GM10266 (cell line): Measurements from ENCODE around the gene TNFAIP8.

ENCODE experiments used
- DNase-seq: peaks from one replicate; pipeline ENCODE4 v3.0.0; 2012; ENCODE audit errors: extremely low spot score
- TF ChIP-seq, protein P1 (sequence below): IDR thresholded peaks from 2 replicates; pipeline ENCODE4 v1.5.1; 2012; ENCODE audit warnings: mild to moderate bottlenecking, low read depth; ENCODE audit not compliant: control insufficient read depth, insufficient read depth; ENCODE audit errors: missing control alignments

Gene TNFAIP8

GRCh38 chr5:119402555-119402954, 46.7 kb downstream of the TNFAIP8 start:
- DNase-seq, result no peak
- TF ChIP-seq, protein P1, sequence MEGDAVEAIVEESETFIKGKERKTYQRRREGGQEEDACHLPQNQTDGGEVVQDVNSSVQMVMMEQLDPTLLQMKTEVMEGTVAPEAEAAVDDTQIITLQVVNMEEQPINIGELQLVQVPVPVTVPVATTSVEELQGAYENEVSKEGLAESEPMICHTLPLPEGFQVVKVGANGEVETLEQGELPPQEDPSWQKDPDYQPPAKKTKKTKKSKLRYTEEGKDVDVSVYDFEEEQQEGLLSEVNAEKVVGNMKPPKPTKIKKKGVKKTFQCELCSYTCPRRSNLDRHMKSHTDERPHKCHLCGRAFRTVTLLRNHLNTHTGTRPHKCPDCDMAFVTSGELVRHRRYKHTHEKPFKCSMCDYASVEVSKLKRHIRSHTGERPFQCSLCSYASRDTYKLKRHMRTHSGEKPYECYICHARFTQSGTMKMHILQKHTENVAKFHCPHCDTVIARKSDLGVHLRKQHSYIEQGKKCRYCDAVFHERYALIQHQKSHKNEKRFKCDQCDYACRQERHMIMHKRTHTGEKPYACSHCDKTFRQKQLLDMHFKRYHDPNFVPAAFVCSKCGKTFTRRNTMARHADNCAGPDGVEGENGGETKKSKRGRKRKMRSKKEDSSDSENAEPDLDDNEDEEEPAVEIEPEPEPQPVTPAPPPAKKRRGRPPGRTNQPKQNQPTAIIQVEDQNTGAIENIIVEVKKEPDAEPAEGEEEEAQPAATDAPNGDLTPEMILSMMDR, result no peak

GRCh38 chr5:119404033-119404432, 48.2 kb downstream of the TNFAIP8 start:
- TF ChIP-seq, protein P1, result no peak
- DNase-seq, result no peak

- TF ChIP-seq, protein P1, result no peak
- no peak for DNase-seq
These were observed 49.6 kb downstream of the TNFAIP8 start for GRCh38 chr5:119405419-119405818.

GRCh38 chr5:119406551-119407110, 50.8 kb downstream of the TNFAIP8 start:
- TF ChIP-seq, protein P1, result no peak
- no peak for DNase-seq

DNA sequence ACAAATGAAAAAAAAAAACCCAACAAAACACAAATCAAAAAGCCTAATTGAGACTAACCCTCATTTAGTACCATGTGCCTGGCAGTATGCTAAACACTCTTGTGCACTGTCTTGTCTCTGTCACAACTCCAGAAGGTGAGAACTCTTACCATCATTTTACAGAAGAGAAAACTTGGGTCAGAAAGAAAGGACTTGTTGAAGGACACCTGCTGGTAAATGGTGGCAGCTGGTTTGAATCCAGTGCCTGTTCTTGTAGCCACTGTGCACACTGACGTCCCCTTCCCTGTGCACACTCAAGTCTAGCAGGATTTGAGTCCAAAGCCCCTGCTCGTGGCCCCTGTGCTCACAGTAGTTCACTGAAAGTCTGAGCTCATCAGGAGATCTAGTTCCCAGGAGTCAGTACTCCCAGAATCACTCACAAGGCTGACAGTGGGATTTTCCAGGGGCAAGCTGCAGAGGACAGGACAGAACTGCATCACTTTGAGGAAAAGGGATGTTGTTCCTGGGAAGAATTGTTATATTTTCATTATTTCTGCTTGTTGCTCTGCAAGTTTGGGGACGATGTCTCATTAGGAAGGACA, 53.5 kb downstream of the TNFAIP8 start:
- no peak for DNase-seq
- TF ChIP-seq, protein P1, result peak; percentile 42

DNA sequence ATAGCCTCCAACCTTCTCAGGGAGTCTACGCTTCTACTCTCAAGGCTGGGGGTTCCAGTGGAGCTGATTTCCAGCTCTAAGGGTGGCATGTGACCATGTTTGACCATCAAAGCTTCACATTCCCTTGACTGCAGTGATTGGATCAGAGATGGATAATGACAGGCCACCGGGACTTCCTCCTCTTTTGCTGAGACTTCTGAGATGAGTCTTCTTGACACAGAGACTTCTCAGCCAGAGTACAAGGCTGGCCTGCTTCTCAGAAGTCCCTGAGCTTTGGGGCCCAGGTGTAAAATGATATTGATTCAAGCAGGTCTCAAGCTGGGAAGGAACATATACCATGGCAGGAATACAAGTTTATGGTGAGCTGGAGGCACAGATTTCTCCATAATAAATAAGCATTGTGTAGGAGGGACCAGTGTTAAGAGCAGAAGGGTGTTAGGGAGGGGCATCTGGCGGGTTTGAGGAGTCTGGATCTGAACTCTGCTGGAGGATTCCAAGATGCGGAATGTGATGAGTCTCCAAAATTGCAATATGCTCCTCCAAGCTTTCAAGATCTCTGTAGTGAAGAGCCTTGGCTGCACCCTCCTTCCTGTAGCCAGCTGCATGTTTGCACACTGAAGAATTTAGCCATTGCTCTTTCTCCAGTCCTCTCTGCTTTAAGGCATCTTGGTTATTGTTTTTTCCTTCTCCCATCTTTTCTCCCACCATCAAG, 54.8 kb downstream of the TNFAIP8 start:
- TF ChIP-seq, protein P1, result no peak
- no peak for DNase-seq

DNA sequence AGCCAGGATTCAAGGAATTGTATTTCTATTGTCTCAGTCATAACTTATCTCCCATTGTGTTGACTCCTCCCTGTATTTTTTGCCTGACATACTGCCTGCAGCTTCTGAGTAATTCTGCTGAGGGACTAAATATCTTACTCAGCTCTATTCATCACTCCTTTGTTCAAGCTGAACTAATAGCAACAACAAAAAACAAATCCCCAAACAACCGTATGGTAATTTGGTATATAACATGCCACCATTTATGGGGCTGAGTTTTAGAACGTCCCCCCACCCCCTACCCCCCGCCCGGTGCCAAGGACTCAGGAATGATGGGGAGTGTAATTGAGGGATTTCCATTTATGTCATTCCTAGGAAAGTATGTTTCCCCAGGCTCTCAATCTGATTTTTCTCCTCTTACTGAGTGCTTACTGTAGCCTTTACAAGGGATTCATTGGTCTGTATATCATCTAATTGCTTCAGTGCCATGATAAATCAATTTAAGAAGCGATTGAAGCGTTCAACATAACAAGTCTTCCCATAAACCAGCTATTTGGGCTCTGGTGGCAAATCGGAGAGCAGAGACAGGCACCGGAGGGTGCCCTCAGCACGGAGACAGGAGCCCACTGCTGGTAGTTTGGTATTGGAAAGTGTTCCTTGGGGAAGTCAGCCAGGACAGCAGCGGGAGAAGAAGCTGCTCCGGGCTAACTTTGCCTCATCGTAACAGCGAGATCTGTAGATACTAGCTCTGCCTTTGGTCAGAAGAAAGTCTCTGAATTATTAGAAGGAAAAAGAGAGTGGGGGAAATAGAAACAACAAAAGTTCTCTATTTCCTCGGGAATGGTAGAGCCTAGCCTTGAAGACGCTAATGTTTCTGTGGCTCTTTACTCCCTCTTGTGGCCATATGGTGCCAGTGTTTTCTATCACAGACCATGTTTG, 55.8 kb downstream of the TNFAIP8 start:
- TF ChIP-seq, protein P1, result peak; percentile 87
- DNase-seq, result peak; percentile 34
